Measurements from ENCODE around the gene PDE4D. TPM values are rescaled to one million over a fixed set of nuclear protein-coding genes. Genes with fewer than 3 reads are reported as not detected.

Gene PDE4D
- total RNA-seq, 2 experiments from 2014 or later, result 164 to 175 TPM

DNA sequence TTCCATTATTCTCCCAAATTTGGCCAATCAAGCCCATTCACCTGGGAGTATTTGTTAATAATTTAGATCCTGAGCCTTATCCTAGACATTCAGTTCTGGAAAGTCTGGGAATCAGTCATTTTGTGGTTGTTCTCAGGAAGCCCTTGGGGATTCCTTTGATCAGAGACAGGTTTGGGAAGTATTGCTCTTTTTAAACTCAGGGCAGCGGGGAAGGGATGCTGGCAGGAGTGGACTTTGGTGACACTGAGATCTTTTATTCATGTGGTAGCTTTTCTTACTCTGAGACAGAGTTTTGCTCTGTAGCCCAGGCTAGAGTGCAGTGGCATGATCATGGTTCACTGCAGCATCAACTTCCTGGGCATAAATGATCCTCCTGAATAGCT, 723.8 kb downstream of the PDE4D start:
- H3K9me3 Mint-ChIP-seq, result no peaks in the 10 kb centered on the region
- Histone ChIP-seq H3K27ac (ENCODE audit: low read depth in 1 of 2, low read length in 2 of 2) (no peak overlapping the region), H3K4me3 (ENCODE audit: low read length) (no peak overlapping the region), H3K27me3 (ENCODE audit: control insufficient read depth in 1 of 2, insufficient read depth in 2 of 2, low read length in 2 of 2) (no peaks in the 10 kb centered on the region), H3K9me3 (ENCODE audit: control insufficient read depth in 1 of 2, insufficient read depth in 1 of 2, low read length in 2 of 2) (no peaks in the 10 kb centered on the region), H3K4me1 (ENCODE audit: insufficient read depth, low read length) (no peaks in the 10 kb centered on the region), H3K36me3 (ENCODE audit: insufficient read depth, low read length) (no peaks in the 10 kb centered on the region)
- peaks cover 5% of the 10 kb centered on the region for H3K4me1 Mint-ChIP-seq (ENCODE audit: low read depth)
- ChIA-PET CTCF (no interaction called here), POLR2A (no interaction called here)
- no peak overlapping the region for H3K4me3 Mint-ChIP-seq
- no peaks in the 10 kb centered on the region for H3K27me3 Mint-ChIP-seq
- H3K36me3 Mint-ChIP-seq (ENCODE audit: low read depth), result no peaks in the 10 kb centered on the region
- intact Hi-C loops (cut with DNase I, micrococcal nuclease), result loop anchor here in 1 of 2 experiments (2.0 to 5.0 kb wide), 4 partner anchors 43 to 197 kb away; no protein-coding TSS in a partner anchor
- TF ChIP-seq, protein P1, sequence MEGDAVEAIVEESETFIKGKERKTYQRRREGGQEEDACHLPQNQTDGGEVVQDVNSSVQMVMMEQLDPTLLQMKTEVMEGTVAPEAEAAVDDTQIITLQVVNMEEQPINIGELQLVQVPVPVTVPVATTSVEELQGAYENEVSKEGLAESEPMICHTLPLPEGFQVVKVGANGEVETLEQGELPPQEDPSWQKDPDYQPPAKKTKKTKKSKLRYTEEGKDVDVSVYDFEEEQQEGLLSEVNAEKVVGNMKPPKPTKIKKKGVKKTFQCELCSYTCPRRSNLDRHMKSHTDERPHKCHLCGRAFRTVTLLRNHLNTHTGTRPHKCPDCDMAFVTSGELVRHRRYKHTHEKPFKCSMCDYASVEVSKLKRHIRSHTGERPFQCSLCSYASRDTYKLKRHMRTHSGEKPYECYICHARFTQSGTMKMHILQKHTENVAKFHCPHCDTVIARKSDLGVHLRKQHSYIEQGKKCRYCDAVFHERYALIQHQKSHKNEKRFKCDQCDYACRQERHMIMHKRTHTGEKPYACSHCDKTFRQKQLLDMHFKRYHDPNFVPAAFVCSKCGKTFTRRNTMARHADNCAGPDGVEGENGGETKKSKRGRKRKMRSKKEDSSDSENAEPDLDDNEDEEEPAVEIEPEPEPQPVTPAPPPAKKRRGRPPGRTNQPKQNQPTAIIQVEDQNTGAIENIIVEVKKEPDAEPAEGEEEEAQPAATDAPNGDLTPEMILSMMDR (IDR thresholded peaks at IDR 0.05), result no peak
- ATAC-seq (ENCODE audit: poor library complexity) (no peak), DNase-seq (no peak)
- H3K27ac Mint-ChIP-seq, result no peak overlapping the region

DNA sequence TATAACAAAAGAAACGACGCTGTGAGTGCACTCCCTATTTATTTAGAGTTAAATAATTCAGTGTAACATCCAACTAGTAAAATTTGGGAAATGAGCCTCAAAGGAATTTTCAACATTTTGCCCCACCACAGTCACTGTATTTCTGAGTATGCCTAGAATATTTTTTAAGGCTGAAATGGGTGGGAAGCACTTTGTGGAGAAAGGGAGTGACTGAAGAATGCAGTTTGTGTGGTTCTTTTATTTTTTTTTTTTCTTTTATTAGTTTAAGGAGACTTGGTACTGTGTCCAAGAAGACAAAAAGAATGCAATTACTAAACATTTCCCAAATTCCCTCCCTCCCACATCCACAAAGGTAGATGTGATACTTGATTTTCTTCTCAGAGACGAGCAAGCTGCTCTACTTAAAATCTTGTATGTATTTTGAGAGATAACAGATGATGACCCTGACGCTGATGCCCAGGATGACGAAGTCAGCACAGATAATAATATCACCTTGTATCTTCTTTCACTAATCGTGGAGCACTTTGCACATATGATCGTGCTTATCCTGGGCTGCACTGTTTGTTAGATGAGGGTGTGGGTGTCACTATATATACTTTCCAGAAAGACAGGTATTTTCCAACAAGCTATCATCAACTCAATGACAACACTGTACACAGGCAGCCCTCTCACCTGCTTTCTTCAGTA, 724.3 kb downstream of the PDE4D start:
- Mint-ChIP-seq H3K9me3 (no peaks in the 10 kb centered on the region), H3K36me3 (ENCODE audit: low read depth) (no peaks in the 10 kb centered on the region), H3K27ac (no peak overlapping the region), H3K4me3 (no peak overlapping the region), H3K4me1 (ENCODE audit: low read depth) (peaks cover 3% of the 10 kb centered on the region), H3K27me3 (no peaks in the 10 kb centered on the region)
- ATAC-seq (ENCODE audit: poor library complexity) (no peak), DNase-seq (no peak)
- Histone ChIP-seq H3K9me3 (ENCODE audit: control insufficient read depth in 1 of 2, insufficient read depth in 1 of 2, low read length in 2 of 2) (no peaks in the 10 kb centered on the region), H3K36me3 (ENCODE audit: insufficient read depth, low read length) (no peaks in the 10 kb centered on the region), H3K27ac (ENCODE audit: low read depth in 1 of 2, low read length in 2 of 2) (no peak overlapping the region), H3K27me3 (ENCODE audit: control insufficient read depth in 1 of 2, insufficient read depth in 2 of 2, low read length in 2 of 2) (no peaks in the 10 kb centered on the region), H3K4me1 (ENCODE audit: insufficient read depth, low read length) (no peaks in the 10 kb centered on the region), H3K4me3 (ENCODE audit: low read length) (no peak overlapping the region)
- intact Hi-C loops (cut with DNase I, micrococcal nuclease), result no loop called here
- ChIA-PET CTCF (no interaction called here), POLR2A (no interaction called here)
- TF ChIP-seq, protein P1 (IDR thresholded peaks at IDR 0.05), result no peak

DNA sequence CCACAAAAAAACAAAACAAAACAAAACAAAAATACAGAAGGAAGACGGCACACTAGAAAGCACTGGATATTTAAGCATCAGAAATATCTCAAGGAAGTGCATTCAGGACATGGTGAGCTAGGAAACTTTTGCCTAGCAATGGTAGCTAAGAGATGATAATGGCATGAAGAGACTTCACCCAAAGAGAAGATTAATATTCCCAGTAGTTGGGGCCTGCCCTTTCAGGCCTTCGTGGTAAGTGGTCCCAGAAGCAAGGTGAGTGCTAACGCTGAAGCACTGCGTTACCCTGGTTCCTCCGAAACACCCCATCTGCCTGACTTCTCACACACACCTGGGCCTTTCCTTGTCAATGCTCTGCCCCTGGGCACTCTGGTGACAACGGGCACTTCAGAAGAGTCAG, 725.5 kb downstream of the PDE4D start:
- Histone ChIP-seq H3K36me3 (ENCODE audit: insufficient read depth, low read length) (no peaks in the 10 kb centered on the region), H3K27me3 (ENCODE audit: control insufficient read depth in 1 of 2, insufficient read depth in 2 of 2, low read length in 2 of 2) (no peaks in the 10 kb centered on the region), H3K4me3 (ENCODE audit: low read length) (no peak overlapping the region), H3K4me1 (ENCODE audit: insufficient read depth, low read length) (no peaks in the 10 kb centered on the region), H3K27ac (ENCODE audit: low read depth in 1 of 2, low read length in 2 of 2) (no peak overlapping the region), H3K9me3 (ENCODE audit: control insufficient read depth in 1 of 2, insufficient read depth in 1 of 2, low read length in 2 of 2) (no peaks in the 10 kb centered on the region)
- Mint-ChIP-seq H3K27ac (no peak overlapping the region), H3K4me1 (ENCODE audit: low read depth) (no peaks in the 10 kb centered on the region), H3K4me3 (no peak overlapping the region), H3K27me3 (no peaks in the 10 kb centered on the region), H3K9me3 (no peaks in the 10 kb centered on the region), H3K36me3 (ENCODE audit: low read depth) (no peaks in the 10 kb centered on the region)
- CTCF ChIA-PET, result interaction anchor here (0.9 kb wide), 1 partner anchor 282 kb away, joined by 3 read pairs; no protein-coding TSS in a partner anchor
- DNase-seq, result no peak
- intact Hi-C loops (cut with DNase I, micrococcal nuclease), result no loop called here
- POLR2A ChIA-PET, result no interaction called here
- ATAC-seq (ENCODE audit: poor library complexity), result no peak
- TF ChIP-seq, protein P1 (IDR thresholded peaks at IDR 0.05), result no peak
